ENCODE results near the gene PTPRD. TPM values are rescaled to one million over a fixed set of nuclear protein-coding genes. Genes with fewer than 3 reads are reported as not detected.

Gene PTPRD
- total RNA-seq, 1 experiment from 2014 or later, result 32.5 TPM

DNA sequence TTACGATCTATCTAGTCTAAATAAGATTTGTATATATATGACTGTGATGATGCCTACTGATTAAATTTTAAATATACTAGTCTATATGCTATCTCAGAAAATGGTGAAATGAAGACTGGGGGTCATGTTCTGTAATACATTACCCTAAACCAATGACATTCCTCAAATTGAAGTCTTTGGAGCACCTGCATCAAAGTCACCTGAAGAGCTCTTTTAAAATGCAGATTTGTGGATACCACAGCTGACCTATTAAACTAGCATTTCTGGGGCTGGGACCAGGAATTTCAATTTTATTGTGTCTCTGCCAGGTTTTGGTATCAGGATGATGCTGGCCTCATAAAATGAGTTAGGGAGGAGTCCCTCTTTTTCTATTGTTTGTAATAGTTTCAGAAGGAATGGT, 2181.3 kb downstream of the PTPRD start:
- Histone ChIP-seq H2BK20ac (ENCODE audit: low read depth, low read length, poor library complexity, severe bottlenecking) (no peak overlapping the region), H4K20me1 (ENCODE audit: control insufficient read depth, insufficient read depth, insufficient read length) (no peaks in the 10 kb centered on the region), H3K4ac (ENCODE audit: low read depth, low read length) (no peak overlapping the region), H4K8ac (replicated peaks; ENCODE audit: insufficient read length, low read depth, low read length) (no peak overlapping the region), H3K9ac (ENCODE audit: extremely low read depth, insufficient read length, low read length) (no peak overlapping the region), H3K27ac (ENCODE audit: insufficient read length, low read depth, low read length) (no peak overlapping the region), H4K91ac (ENCODE audit: insufficient read length, low read depth, low read length) (no peak overlapping the region), H2BK15ac (ENCODE audit: low read depth, low read length) (no peak overlapping the region), H2BK5ac (ENCODE audit: insufficient read length, low read length) (no peak overlapping the region), H3K79me2 (ENCODE audit: insufficient read depth, low read length) (no peaks in the 10 kb centered on the region), H2BK120ac (ENCODE audit: low read depth, low read length, poor library complexity, severe bottlenecking) (no peak overlapping the region), H3K9me3 (ENCODE audit: control insufficient read depth, low read depth, low read length) (no peaks in the 10 kb centered on the region), H3K4me1 (ENCODE audit: insufficient read depth, low read length) (no peaks in the 10 kb centered on the region; the same call in 1 of the 2 replicates), H3K23ac (ENCODE audit: insufficient read length, low read depth, low read length) (no peak overlapping the region), H3K79me1 (ENCODE audit: insufficient read depth, low read depth, low read length, poor library complexity, severe bottlenecking) (no peaks in the 10 kb centered on the region), H3K56ac (ENCODE audit: insufficient read length, low read depth, low read length) (no peak overlapping the region), H3T11ph (ENCODE audit: low read length) (no peak overlapping the region), H2BK12ac (ENCODE audit: insufficient read length, low read depth, low read length) (no peak overlapping the region), H4K5ac (ENCODE audit: insufficient read length, low read depth, low read length) (no peak overlapping the region), H3K23me2 (ENCODE audit: insufficient read length, low read depth, low read length, poor library complexity, severe bottlenecking) (no peaks in the 10 kb centered on the region), H3K18ac (ENCODE audit: insufficient read length, low read depth, low read length) (no peak overlapping the region), H2AK5ac (ENCODE audit: insufficient read length, low read length) (no peak overlapping the region), H3K14ac (ENCODE audit: insufficient read depth, low read length) (no peak overlapping the region), H3K4me2 (ENCODE audit: insufficient read depth, insufficient read length, low read length) (no peak overlapping the region), H2AFZ (ENCODE audit: low read length) (no peak overlapping the region), H3K27me3 (ENCODE audit: insufficient read depth, low read length) (no peaks in the 10 kb centered on the region)
- TF ChIP-seq, protein P1, sequence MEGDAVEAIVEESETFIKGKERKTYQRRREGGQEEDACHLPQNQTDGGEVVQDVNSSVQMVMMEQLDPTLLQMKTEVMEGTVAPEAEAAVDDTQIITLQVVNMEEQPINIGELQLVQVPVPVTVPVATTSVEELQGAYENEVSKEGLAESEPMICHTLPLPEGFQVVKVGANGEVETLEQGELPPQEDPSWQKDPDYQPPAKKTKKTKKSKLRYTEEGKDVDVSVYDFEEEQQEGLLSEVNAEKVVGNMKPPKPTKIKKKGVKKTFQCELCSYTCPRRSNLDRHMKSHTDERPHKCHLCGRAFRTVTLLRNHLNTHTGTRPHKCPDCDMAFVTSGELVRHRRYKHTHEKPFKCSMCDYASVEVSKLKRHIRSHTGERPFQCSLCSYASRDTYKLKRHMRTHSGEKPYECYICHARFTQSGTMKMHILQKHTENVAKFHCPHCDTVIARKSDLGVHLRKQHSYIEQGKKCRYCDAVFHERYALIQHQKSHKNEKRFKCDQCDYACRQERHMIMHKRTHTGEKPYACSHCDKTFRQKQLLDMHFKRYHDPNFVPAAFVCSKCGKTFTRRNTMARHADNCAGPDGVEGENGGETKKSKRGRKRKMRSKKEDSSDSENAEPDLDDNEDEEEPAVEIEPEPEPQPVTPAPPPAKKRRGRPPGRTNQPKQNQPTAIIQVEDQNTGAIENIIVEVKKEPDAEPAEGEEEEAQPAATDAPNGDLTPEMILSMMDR (conservative IDR thresholded peaks at IDR 0.05), result no peak
- H3K27ac Mint-ChIP-seq, result no peak overlapping the region; a peak in 2 of 7 replicates
- H3K27me3 Mint-ChIP-seq (ENCODE audit: low read depth), result no peaks in the 10 kb centered on the region
- DNase-seq, result no peak
- no peak overlapping the region for H3K4me3 Mint-ChIP-seq
- WGBS (ENCODE audit: extremely low coverage, insufficient read length, low lambda C conversion rate), result no CpG with 5 or more reads among the region's 1 CpG
- H3K36me3 Mint-ChIP-seq (ENCODE audit: insufficient read depth in 1 of 3, low read depth in 3 of 3), result no peaks in the 10 kb centered on the region
- H3K9me3 Mint-ChIP-seq, result no peaks in the 10 kb centered on the region; a peak in 1 of 5 replicates
- H3K4me1 Mint-ChIP-seq, result peaks cover 23 to 24% of the 10 kb centered on the region in 2 experiments

Measured in H9 (cell line).